GM23248 (cell line): ENCODE results near the gene NKX1-2. TPM values are rescaled to one million over a fixed set of nuclear protein-coding genes. Genes with fewer than 3 reads are reported as not detected.

Source experiments
- DNase-seq: peaks from one replicate; pipeline ENCODE4 v3.0.0-alpha.2; 2015
- H2AFZ ChIP-seq: fragments of 200-600 bp; sonication (generic); 2 replicates; pipeline ENCODE4 v1.6.1; 2016; ENCODE audit warnings: antibody characterized with exemption
- H3F3A ChIP-seq: fragments of 200-600 bp; sonication (generic); 2 replicates; pipeline ENCODE4 v1.6.1; 2016; ENCODE audit warnings: mild to moderate bottlenecking, antibody characterized with exemption, mixed run types; ENCODE audit not compliant: insufficient read depth
- H3K27ac ChIP-seq: fragments of 200-600 bp; sonication (generic); 2 replicates; pipeline ENCODE4 v1.5.1; 2016; ENCODE audit warnings: mild to moderate bottlenecking
- H3K27me3 ChIP-seq: fragments of 200-600 bp; sonication (generic); replicated peaks from 2 replicates; pipeline ENCODE4 v1.6.1; 2016; ENCODE audit warnings: mild to moderate bottlenecking; ENCODE audit not compliant: insufficient read depth
- H3K36me3 ChIP-seq: fragments of 200-600 bp; sonication (generic); 2 replicates; pipeline ENCODE4 v1.6.1; 2016; ENCODE audit warnings: low read depth, mild to moderate bottlenecking
- H3K4me1 ChIP-seq: fragments of 200-600 bp; sonication (generic); 2 replicates; pipeline ENCODE4 v1.6.1; 2016; ENCODE audit warnings: mild to moderate bottlenecking; ENCODE audit not compliant: insufficient read depth
- H3K4me2 ChIP-seq: fragments of 200-600 bp; sonication (generic); one replicate; pipeline ENCODE4 v1.6.1; 2016; ENCODE audit warnings: mild to moderate bottlenecking; ENCODE audit not compliant: unreplicated experiment
- H3K4me3 ChIP-seq: fragments of 200-600 bp; sonication (generic); 2 replicates; pipeline ENCODE4 v1.5.1; 2016; ENCODE audit warnings: mild to moderate bottlenecking
- H3K79me2 ChIP-seq: fragments of 200-600 bp; sonication (generic); 2 replicates; pipeline ENCODE4 v1.6.1; 2016; ENCODE audit warnings: mild to moderate bottlenecking; ENCODE audit not compliant: insufficient read depth
- H3K9ac ChIP-seq: fragments of 200-600 bp; sonication (generic); 2 replicates; pipeline ENCODE4 v1.6.1; 2016; ENCODE audit warnings: mild to moderate bottlenecking
- H3K9me2 ChIP-seq: fragments of 200-600 bp; sonication (generic); 2 replicates; pipeline ENCODE4 v1.6.1; 2016; ENCODE audit warnings: mixed run types, mild to moderate bottlenecking, moderate library complexity; ENCODE audit not compliant: insufficient read depth
- H3K9me3 ChIP-seq: fragments of 200-600 bp; sonication (generic); one replicate; pipeline ENCODE4 v1.6.1; 2017; ENCODE audit warnings: low read depth
- H4K20me1 ChIP-seq: fragments of 200-600 bp; sonication (generic); 2 replicates; pipeline ENCODE4 v1.6.0; 2016; ENCODE audit not compliant: insufficient read depth
- EZH2 ChIP-seq: fragments of 200-600 bp; sonication (generic); IDR thresholded peaks from 2 replicates; pipeline ENCODE4 v1.6.1; 2018; ENCODE audit warnings: antibody characterized with exemption, mild to moderate bottlenecking; ENCODE audit not compliant: insufficient read depth, poor library complexity, severe bottlenecking
- EZH2phosphoT487 ChIP-seq: fragments of 200-600 bp; sonication (generic); IDR thresholded peaks from 2 replicates; pipeline ENCODE4 v1.6.1; 2018; ENCODE audit warnings: antibody characterized with exemption, moderate library complexity, mild to moderate bottlenecking, low read depth; ENCODE audit not compliant: insufficient read depth
- WGBS, 2 experiments: methylation state at CpG; one replicate each; pipeline ENCODE4 v1.1.6; 2015 to 2017; ENCODE audit warnings: low lambda C conversion rate in 2 of 2, low coverage in 1 of 2; ENCODE audit errors: missing lambda C conversion rate in 2 of 2; 5-methylcytosine and 5-hydroxymethylcytosine counted together
- in situ Hi-C: fragments of 300-500 bp; cut with MboI; formaldehyde crosslinking; loops from 2 replicates; pipeline ENCODE4 v1.15.0; 2020
- polyA plus RNA-seq: library from polyadenylated mRNA; unstranded; fragments of >200 nt; fragmentation: Nextera tagmentation; extraction: Ambion mirVana; gene quantifications from 2 replicates; pipeline ENCODE4 v1.2.1, GENCODE V29; 2016
- total RNA-seq: library from RNA; depleted of rRNA; stranded (reverse); fragments of >200 nt; shearing (Covaris generic); gene quantifications from 2 replicates; pipeline ENCODE4 v1.2.3, GENCODE V29; 2014

The NKX1-2 gene
- total and polyA plus RNA-seq, 2 experiments from 2014 or later = not detected

DNA sequence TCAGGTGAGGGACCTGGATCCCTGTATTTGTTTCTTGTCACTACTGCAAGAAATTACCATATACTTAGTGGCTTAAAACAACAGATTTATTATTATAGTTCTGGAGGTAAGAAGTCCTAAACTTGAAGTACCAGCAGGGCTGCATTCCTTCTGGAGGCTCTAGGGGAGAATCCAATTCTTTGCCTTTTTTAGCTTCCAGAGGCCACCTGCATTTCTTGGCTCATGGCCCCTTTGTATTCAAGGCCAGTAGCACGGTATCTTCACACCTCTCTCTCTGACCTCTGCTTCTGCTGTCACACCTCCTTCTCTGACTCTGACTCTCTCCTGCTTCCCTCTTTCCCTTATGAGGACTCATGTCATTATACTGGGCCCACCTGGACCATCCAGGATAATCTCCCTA lies 9.6 kb upstream of the NKX1-2 start:
- 23 to 38% methylated on average over 1 of the region's 1 CpG for WGBS, 2 experiments
- Histone ChIP-seq H3K36me3 (no peaks in the 10 kb centered on the region), H3F3A (no peaks in the 10 kb centered on the region), H4K20me1 (no peaks in the 10 kb centered on the region), H3K27me3 (peaks cover 13% of the 10 kb centered on the region), H3K9me2 (no peaks in the 10 kb centered on the region), H3K4me1 (no peaks in the 10 kb centered on the region), H3K79me2 (no peaks in the 10 kb centered on the region), H3K27ac (no peak overlapping the region), H3K4me3 (no peak overlapping the region), H3K9ac (no peak overlapping the region), H3K4me2 (no peak overlapping the region), H2AFZ (no peak overlapping the region), H3K9me3 (no peaks in the 10 kb centered on the region)
- in situ Hi-C loops = no loop called here
- DNase-seq = no peak
- TF ChIP-seq EZH2phosphoT487 (no peak), EZH2 (no peak)

DNA sequence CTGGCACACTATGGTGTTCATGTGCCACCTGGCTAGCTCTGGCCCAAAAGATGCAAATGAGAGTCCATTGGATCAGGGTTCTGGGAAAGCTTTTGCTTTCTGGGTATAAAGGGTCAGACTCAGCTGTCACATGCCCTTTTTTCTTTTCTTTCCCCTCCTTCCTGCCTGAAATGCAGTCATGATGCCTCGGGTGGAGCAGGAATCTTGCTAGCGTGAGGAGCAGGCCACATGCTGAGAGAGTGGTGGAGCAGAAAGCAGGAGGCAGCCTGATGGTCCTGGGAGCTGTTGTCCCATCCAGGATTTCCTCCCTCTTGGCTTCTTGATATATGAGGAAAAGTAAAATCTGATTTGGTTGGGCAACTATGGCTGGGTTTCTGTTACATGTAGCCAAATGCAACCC lies 9.1 kb upstream of the NKX1-2 start:
- H3K9me3 ChIP-seq = no peaks in the 10 kb centered on the region
- H4K20me1 ChIP-seq = no peaks in the 10 kb centered on the region
- no peak overlapping the region for H2AFZ ChIP-seq
- 27 to 35% methylated on average over 2 of the region's 2 CpGs for whole genome bisulfite sequencing, 2 experiments
- no peaks in the 10 kb centered on the region for H3F3A ChIP-seq
- no peaks in the 10 kb centered on the region for H3K4me1 ChIP-seq
- TF ChIP-seq EZH2 (no peak), EZH2phosphoT487 (no peak)
- no peaks in the 10 kb centered on the region for H3K79me2 ChIP-seq
- peaks cover 18% of the 10 kb centered on the region for H3K27me3 ChIP-seq
- no peaks in the 10 kb centered on the region for H3K9me2 ChIP-seq
- no peak overlapping the region for H3K4me2 ChIP-seq
- in situ Hi-C loops = no loop called here
- H3K9ac ChIP-seq = no peak overlapping the region
- no peak overlapping the region for H3K27ac ChIP-seq
- no peaks in the 10 kb centered on the region for H3K36me3 ChIP-seq
- no peak overlapping the region for H3K4me3 ChIP-seq
- no peak for DNase-seq

GRCh38 chr10:124458473-124458872 lies 8.6 kb upstream of the NKX1-2 start:
- Histone ChIP-seq H3K9me2 (no peaks in the 10 kb centered on the region), H3K4me2 (no peak overlapping the region), H3K4me3 (no peak overlapping the region), H2AFZ (no peak overlapping the region), H3K79me2 (no peaks in the 10 kb centered on the region), H3K9ac (no peak overlapping the region), H3K27me3 (peaks cover 22% of the 10 kb centered on the region), H3K4me1 (no peaks in the 10 kb centered on the region), H3F3A (no peaks in the 10 kb centered on the region), H3K27ac (no peak overlapping the region), H3K36me3 (no peaks in the 10 kb centered on the region), H4K20me1 (no peaks in the 10 kb centered on the region), H3K9me3 (no peaks in the 10 kb centered on the region)
- no peak for DNase-seq
- TF ChIP-seq EZH2phosphoT487 (no peak), EZH2 (no peak)
- WGBS, 2 experiments = 49 to 51% methylated on average over 4 of the region's 4 CpGs
- in situ Hi-C loops = no loop called here

GRCh38 chr10:124455441-124455840 lies 5.6 kb upstream of the NKX1-2 start:
- no peaks in the 10 kb centered on the region for H3K36me3 ChIP-seq
- H2AFZ ChIP-seq = no peak overlapping the region
- TF ChIP-seq EZH2phosphoT487 = no peak
- no peak for TF ChIP-seq EZH2
- H3K9ac ChIP-seq = no peak overlapping the region
- H3K9me2 ChIP-seq = no peaks in the 10 kb centered on the region
- H4K20me1 ChIP-seq = no peaks in the 10 kb centered on the region
- H3K9me3 ChIP-seq = no peaks in the 10 kb centered on the region
- no peak overlapping the region for H3K4me2 ChIP-seq
- H3K27ac ChIP-seq = no peak overlapping the region
- no peak overlapping the region for H3K4me3 ChIP-seq
- no peaks in the 10 kb centered on the region for H3K79me2 ChIP-seq
- no peaks in the 10 kb centered on the region for H3F3A ChIP-seq
- in situ Hi-C loops = no loop called here
- peaks cover 50% of the 10 kb centered on the region for H3K27me3 ChIP-seq
- 21 to 23% methylated on average over 7 of the region's 7 CpGs for WGBS, 2 experiments
- H3K4me1 ChIP-seq = no peaks in the 10 kb centered on the region
- DNase-seq = no peak
